Forelimb muscle (tissue), 1 donor: ENCODE results near the gene CACNA1C. TPM values are rescaled to one million over a fixed set of nuclear protein-coding genes. Genes with fewer than 3 reads are reported as not detected.

Experiments
- DNase-seq: peaks from one replicate; pipeline ENCODE4 v3.0.0-alpha.2; 2013; ENCODE audit warnings: low read depth
- polyA plus RNA-seq: library from polyadenylated mRNA; unstranded; fragments of 120-200 nt; gene quantifications from one replicate; pipeline ENCODE4 v1.2.1, GENCODE V29; 2013; ENCODE audit not compliant: insufficient read length

Gene CACNA1C
- polyA plus RNA-seq, 1 donor: 3.2 TPM

GRCh38 chr12:2641207-2641606, 588.4 kb downstream of the CACNA1C start:
- DNase-seq: no peak

- DNase-seq: no peak
Measured at GRCh38 chr12:2641761-2642160, 589.0 kb downstream of the CACNA1C start.

- no peak for DNase-seq
Measured at GRCh38 chr12:2642176-2642892, 589.5 kb downstream of the CACNA1C start.

- DNase-seq: no peak
Measured at GRCh38 chr12:2642896-2643425, 590.2 kb downstream of the CACNA1C start.

- DNase-seq: no peak
Measured at GRCh38 chr12:2643576-2644135, 590.9 kb downstream of the CACNA1C start.

- DNase-seq: no peak
Measured at GRCh38 chr12:2644683-2645405, 592.1 kb downstream of the CACNA1C start.

- DNase-seq: no peak
Measured at GRCh38 chr12:2645460-2645859, 592.7 kb downstream of the CACNA1C start.

- no peak for DNase-seq
Measured at GRCh38 chr12:2646341-2646740, 593.6 kb downstream of the CACNA1C start.

- no peak for DNase-seq
Measured at GRCh38 chr12:2647186-2647585, 594.4 kb downstream of the CACNA1C start.

- no peak for DNase-seq
Measured at GRCh38 chr12:2648406-2648805, 595.6 kb downstream of the CACNA1C start.

GRCh38 chr12:2649201-2650030, 596.6 kb downstream of the CACNA1C start:
- no peak for DNase-seq

GRCh38 chr12:2650261-2651067, 597.7 kb downstream of the CACNA1C start:
- no peak for DNase-seq

- DNase-seq: no peak
Measured at GRCh38 chr12:2651068-2651965, 598.5 kb downstream of the CACNA1C start.

- DNase-seq: no peak
Measured at GRCh38 chr12:2652011-2652400, 599.2 kb downstream of the CACNA1C start.

GRCh38 chr12:2652401-2653081, 599.8 kb downstream of the CACNA1C start:
- DNase-seq: no peak

- no peak for DNase-seq
Measured at GRCh38 chr12:2653461-2653965, 600.7 kb downstream of the CACNA1C start.

- DNase-seq: no peak
Measured at GRCh38 chr12:2654311-2654710, 601.5 kb downstream of the CACNA1C start.

GRCh38 chr12:2654741-2655140, 602.0 kb downstream of the CACNA1C start:
- no peak for DNase-seq

GRCh38 chr12:2662524-2662923, 609.7 kb downstream of the CACNA1C start:
- no peak for DNase-seq
